Fibroblast of peridontal ligament (primary cell): ENCODE measurements around the gene SH3GL2.

Experiments
- DNase-seq: peaks from one replicate; pipeline ENCODE4 v3.0.0-alpha.2; 2010; ENCODE audit errors: extremely low read depth

Gene SH3GL2

GRCh38 chr9:17658237-17658636, 79.4 kb downstream of the SH3GL2 start:
- DNase-seq = no peak

GRCh38 chr9:17660158-17660557, 81.3 kb downstream of the SH3GL2 start:
- no peak for DNase-seq

- DNase-seq = no peak
Measured at GRCh38 chr9:17665450-17665849, 86.6 kb downstream of the SH3GL2 start.

GRCh38 chr9:17669206-17669605, 90.3 kb downstream of the SH3GL2 start:
- no peak for DNase-seq

- no peak for DNase-seq
Measured at GRCh38 chr9:17682684-17683083, 103.8 kb downstream of the SH3GL2 start.

GRCh38 chr9:17688834-17689233, 110.0 kb downstream of the SH3GL2 start:
- DNase-seq = no peak

GRCh38 chr9:17694336-17694735, 115.5 kb downstream of the SH3GL2 start:
- no peak for DNase-seq

GRCh38 chr9:17695482-17695881, 116.6 kb downstream of the SH3GL2 start:
- no peak for DNase-seq

GRCh38 chr9:17699615-17700330, 120.9 kb downstream of the SH3GL2 start:
- no peak for DNase-seq

- no peak for DNase-seq
Measured at GRCh38 chr9:17706347-17706746, 127.5 kb downstream of the SH3GL2 start.

GRCh38 chr9:17719053-17719452, 140.2 kb downstream of the SH3GL2 start:
- DNase-seq = no peak

- DNase-seq = no peak
Measured at GRCh38 chr9:17721954-17722353, 143.1 kb downstream of the SH3GL2 start.

- DNase-seq = no peak
Measured at GRCh38 chr9:17723656-17724055, 144.8 kb downstream of the SH3GL2 start.

- DNase-seq = no peak
Measured at GRCh38 chr9:17725399-17726010, 146.6 kb downstream of the SH3GL2 start.

GRCh38 chr9:17726298-17726697, 147.4 kb downstream of the SH3GL2 start:
- DNase-seq = no peak

GRCh38 chr9:17730899-17731298, 152.0 kb downstream of the SH3GL2 start:
- no peak for DNase-seq

GRCh38 chr9:17731308-17731707, 152.4 kb downstream of the SH3GL2 start:
- no peak for DNase-seq

GRCh38 chr9:17734674-17735073, 155.8 kb downstream of the SH3GL2 start:
- DNase-seq = no peak

- DNase-seq = no peak
Measured at GRCh38 chr9:17735859-17736258, 157.0 kb downstream of the SH3GL2 start.

- no peak for DNase-seq
Measured at GRCh38 chr9:17739022-17739421, 160.2 kb downstream of the SH3GL2 start.

- no peak for DNase-seq
Measured at GRCh38 chr9:17739736-17740135, 160.9 kb downstream of the SH3GL2 start.

GRCh38 chr9:17742067-17742466, 163.2 kb downstream of the SH3GL2 start:
- no peak for DNase-seq

- DNase-seq = peak; percentile 3
Measured at GRCh38 chr9:17744786-17745185, 165.9 kb downstream of the SH3GL2 start.

- no peak for DNase-seq
Measured at GRCh38 chr9:17750269-17750668, 171.4 kb downstream of the SH3GL2 start.
